GM23338 (cell line): ENCODE data around the gene TESK2. TPM values are rescaled to one million over a fixed set of nuclear protein-coding genes. Genes with fewer than 3 reads are reported as not detected.

Experiments
- ATAC-seq: fragments of 200-7000 bp; cut with Tn5 transposase; 3 replicates; pipeline ENCODE4 v1.9.1; 2020
- DNase-seq: peaks from one replicate; pipeline ENCODE4 v3.0.0-alpha.2; 2015; ENCODE audit warnings: low spot score
- H2AFZ ChIP-seq: fragments of 200-600 bp; sonication (generic); 2 replicates; pipeline ENCODE4 v1.8.0; 2016; ENCODE audit warnings: antibody characterized with exemption, mild to moderate bottlenecking, moderate library complexity
- H3F3A ChIP-seq: fragments of 200-600 bp; sonication (generic); replicated peaks from 2 replicates; pipeline ENCODE4 v1.8.0; 2017; ENCODE audit warnings: antibody characterized with exemption, mixed run types, low read depth
- H3K27ac ChIP-seq: fragments of 200-600 bp; sonication (generic); 2 replicates; pipeline ENCODE4 v1.6.1; 2016; ENCODE audit warnings: low read depth
- H3K27me3 ChIP-seq: fragments of 200-600 bp; sonication (generic); 2 replicates; pipeline ENCODE4 v1.8.0; 2016; ENCODE audit warnings: mild to moderate bottlenecking, mixed run types, moderate library complexity; ENCODE audit not compliant: insufficient read depth
- H3K36me3 ChIP-seq: fragments of 200-600 bp; sonication (generic); 2 replicates; pipeline ENCODE4 v1.8.0; 2016; ENCODE audit warnings: mild to moderate bottlenecking; ENCODE audit not compliant: insufficient read depth
- H3K4me1 ChIP-seq: fragments of 200-600 bp; sonication (generic); 2 replicates; pipeline ENCODE4 v1.8.0; 2016; ENCODE audit warnings: mild to moderate bottlenecking, moderate library complexity; ENCODE audit not compliant: insufficient read depth
- H3K4me2 ChIP-seq: fragments of 200-600 bp; sonication (generic); 2 replicates; pipeline ENCODE4 v1.7.1; 2017; ENCODE audit warnings: mixed run types
- H3K4me3 ChIP-seq: fragments of 200-600 bp; sonication (generic); 2 replicates; pipeline ENCODE4 v1.6.1; 2016; ENCODE audit warnings: mixed run types
- H3K79me2 ChIP-seq: fragments of 200-600 bp; sonication (generic); replicated peaks from 2 replicates; pipeline ENCODE4 v1.8.0; 2017; ENCODE audit warnings: mild to moderate bottlenecking; ENCODE audit not compliant: insufficient read depth
- H3K9me2 ChIP-seq: fragments of 200-600 bp; sonication (generic); 2 replicates; pipeline ENCODE4 v1.8.0; 2017; ENCODE audit not compliant: insufficient read depth
- H4K20me1 ChIP-seq: fragments of 200-600 bp; sonication (generic); replicated peaks from 2 replicates; pipeline ENCODE4 v1.8.0; 2017; ENCODE audit warnings: mild to moderate bottlenecking; ENCODE audit not compliant: insufficient read depth
- H3K27ac Mint-ChIP-seq: 2 replicates; pipeline ENCODE4 v1.8.0; 2020; ENCODE audit warnings: inconsistent platforms, mild to moderate bottlenecking, moderate library complexity, mixed read lengths
- H3K27me3 Mint-ChIP-seq: 3 replicates; pipeline ENCODE4 v1.8.0; 2022; ENCODE audit warnings: low read depth, mild to moderate bottlenecking, moderate library complexity, mixed read lengths, inconsistent platforms; ENCODE audit not compliant: insufficient read depth, poor library complexity
- H3K36me3 Mint-ChIP-seq: 3 replicates; pipeline ENCODE4 v1.8.0; 2021; ENCODE audit warnings: low read depth, mild to moderate bottlenecking, inconsistent platforms, moderate library complexity, mixed read lengths
- H3K4me1 Mint-ChIP-seq: 3 replicates; pipeline ENCODE4 v1.8.0; 2020; ENCODE audit warnings: mild to moderate bottlenecking, inconsistent platforms, mixed read lengths
- H3K4me3 Mint-ChIP-seq: 3 replicates; pipeline ENCODE4 v1.8.0; 2021; ENCODE audit warnings: moderate library complexity, mild to moderate bottlenecking, inconsistent platforms, mixed read lengths
- H3K9me3 Mint-ChIP-seq: 3 replicates; pipeline ENCODE4 v1.8.0; 2020; ENCODE audit warnings: moderate library complexity, mild to moderate bottlenecking, inconsistent platforms, mixed read lengths
- CREB1 ChIP-seq: fragments of 250-450 bp; sonication (Bioruptor Pico); IDR thresholded peaks from 2 replicates; pipeline ENCODE4 v1.5.0; 2020; ENCODE audit warnings: low read depth, mild to moderate bottlenecking, moderate library complexity
- EZH2 ChIP-seq: fragments of 200-600 bp; sonication (generic); IDR thresholded peaks from one replicate; pipeline ENCODE4 v1.8.0; 2017; ENCODE audit warnings: antibody characterized with exemption, mild to moderate bottlenecking, low read depth; ENCODE audit not compliant: unreplicated experiment
- EZH2phosphoT487 ChIP-seq: fragments of 200-600 bp; sonication (generic); IDR thresholded peaks from one replicate; pipeline ENCODE4 v1.8.1; 2018; ENCODE audit warnings: antibody characterized with exemption; ENCODE audit not compliant: unreplicated experiment
- JUNB ChIP-seq: IDR thresholded peaks from one replicate; pipeline ENCODE4 v1.6.1; 2016; ENCODE audit warnings: antibody characterized with exemption; ENCODE audit not compliant: unreplicated experiment
- NANOG ChIP-seq: IDR thresholded peaks from 2 replicates; pipeline ENCODE4 v1.6.1; 2016; ENCODE audit warnings: antibody characterized with exemption, borderline replicate concordance
- POLR2AphosphoS5 ChIP-seq: IDR thresholded peaks from 2 replicates; pipeline ENCODE4 v1.6.1; 2016; ENCODE audit warnings: antibody characterized with exemption, low read depth
- ZNF331 ChIP-seq: fragments of 250-450 bp; sonication (Bioruptor Pico); IDR thresholded peaks from 2 replicates; pipeline ENCODE4 v1.5.0; 2020; ENCODE audit warnings: low read depth, mild to moderate bottlenecking, moderate library complexity
- polyA plus RNA-seq: library from polyadenylated mRNA; unstranded; fragments of >200 nt; fragmentation: Nextera tagmentation; extraction: Ambion mirVana; gene quantifications from 2 replicates; pipeline ENCODE4 v1.2.1, GENCODE V29; 2016
- total RNA-seq: library from RNA; depleted of rRNA; stranded (reverse); fragments of >200 nt; shearing (Covaris generic); gene quantifications from 2 replicates; pipeline ENCODE4 v1.2.3, GENCODE V29; 2014
- TF ChIP-seq, protein P1 (sequence below): IDR thresholded peaks from 2 replicates; pipeline ENCODE4 v1.6.1; 2016; ENCODE audit warnings: antibody characterized with exemption
- TF ChIP-seq, protein P2 (sequence below), 2 experiments: fragments of 200-600 bp in 1 of 2; sonication (generic) in 1 of 2; conservative IDR thresholded peaks; 2 replicates each; pipeline versions ENCODE4 v1.5.1 to v1.6.1; 2016 to 2017; ENCODE audit warnings: antibody characterized with exemption in 2 of 2, low read depth in 2 of 2, mild to moderate bottlenecking in 2 of 2, moderate library complexity in 1 of 2

The TESK2 gene
- total and polyA plus RNA-seq, 2 experiments from 2014 or later = 5.2 to 14.0 TPM

DNA sequence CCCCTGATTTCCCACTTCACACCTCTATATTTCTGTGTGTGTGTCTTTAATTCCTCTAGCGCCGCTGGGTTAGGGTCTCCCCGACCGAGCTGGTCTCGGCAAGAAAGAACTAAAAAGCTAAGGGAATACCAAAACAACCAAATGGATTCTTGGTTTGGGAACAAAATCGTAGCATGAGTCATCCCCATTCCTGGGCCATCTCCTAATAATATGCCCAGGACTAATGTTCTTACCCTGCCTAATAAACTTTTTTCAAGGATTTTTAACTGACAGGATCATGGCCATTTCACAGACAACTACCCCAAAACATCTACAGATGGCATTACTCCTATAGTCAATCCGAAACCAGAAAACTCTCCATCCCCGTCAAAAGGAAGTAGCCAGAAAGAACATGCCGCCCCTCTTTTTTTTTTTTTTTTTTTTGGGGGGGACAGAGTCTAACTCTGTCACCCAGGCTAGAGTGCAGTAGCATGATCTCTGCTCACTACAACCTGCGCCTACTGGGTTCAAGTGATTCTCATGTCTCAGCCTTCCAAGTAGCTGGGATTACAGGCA, 168.4 kb downstream of the TESK2 start:
- peak overlapping the region; percentile 67 for H3K4me2 ChIP-seq
- no peak for ATAC-seq
- H3K27ac Mint-ChIP-seq = peak overlapping the region; percentile 85

DNA sequence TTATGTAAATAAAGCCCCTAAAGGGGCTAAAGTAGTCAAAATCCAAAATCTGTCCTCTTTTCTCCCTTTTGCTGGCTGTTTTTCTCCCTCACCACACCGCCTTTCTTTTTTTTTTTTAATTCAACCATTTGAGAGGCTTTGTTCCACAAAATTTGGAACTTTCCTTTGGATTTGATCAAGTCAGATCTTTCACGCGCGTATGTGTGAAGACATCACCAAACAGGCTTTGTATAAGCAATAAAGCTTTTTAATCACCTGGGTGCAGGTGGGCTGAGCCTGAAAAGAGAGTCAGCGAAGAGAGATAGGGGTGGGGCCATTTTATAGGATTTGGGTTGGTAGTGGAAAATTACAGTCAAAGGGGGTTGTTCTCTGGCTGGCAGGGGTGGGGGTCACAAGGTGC, 169.5 kb downstream of the TESK2 start:
- H3K27me3 ChIP-seq = no peaks in the 10 kb centered on the region
- H3K79me2 ChIP-seq = no peaks in the 10 kb centered on the region
- Mint-ChIP-seq H3K4me1 (peaks cover 29% of the 10 kb centered on the region), H3K27me3 (peaks cover 15% of the 10 kb centered on the region), H3K4me3 (peak overlapping the region; percentile 49), H3K36me3 (peaks cover 6% of the 10 kb centered on the region; the same call in 1 of the 3 replicates), H3K27ac (peak overlapping the region; percentile 98), H3K9me3 (peaks cover 5% of the 10 kb centered on the region; the same call in 2 of the 3 replicates)
- no peaks in the 10 kb centered on the region for H4K20me1 ChIP-seq
- H3K36me3 ChIP-seq = no peaks in the 10 kb centered on the region
- H3F3A ChIP-seq = peaks cover 4% of the 10 kb centered on the region
- no peaks in the 10 kb centered on the region for H3K9me2 ChIP-seq
- H2AFZ ChIP-seq = no peak overlapping the region
- H3K4me1 ChIP-seq = peaks cover 39% of the 10 kb centered on the region
- H3K27ac ChIP-seq = peak overlapping the region; percentile 95
- TF ChIP-seq ZNF331 (CRISPR knock-in tag) = no peak
- TF ChIP-seq NANOG = no peak
- peak overlapping the region; percentile 44 for H3K4me2 ChIP-seq
- DNase-seq (peak; percentile 57), ATAC-seq (peak; percentile 10; the same call in 2 of the 3 replicates)
- peak overlapping the region; percentile 9; the same call in 1 of the 2 replicates for H3K4me3 ChIP-seq

More for the DNA sequence above, 168.4 kb downstream of the TESK2 start:
- Histone ChIP-seq H2AFZ (no peak overlapping the region), H3K9me2 (no peaks in the 10 kb centered on the region), H3K4me1 (peaks cover 34% of the 10 kb centered on the region), H3K36me3 (no peaks in the 10 kb centered on the region), H3K27me3 (no peaks in the 10 kb centered on the region), H3K27ac (peak overlapping the region; percentile 93), H3F3A (peaks cover 4% of the 10 kb centered on the region), H3K79me2 (peaks cover 4% of the 10 kb centered on the region), H3K4me3 (no peak overlapping the region), H4K20me1 (no peaks in the 10 kb centered on the region)
- peaks cover 6% of the 10 kb centered on the region; the same call in 2 of the 3 replicates for H3K36me3 Mint-ChIP-seq
- no peak for DNase-seq
- no peak for TF ChIP-seq CREB1 (CRISPR knock-in tag)
- no peak for TF ChIP-seq POLR2AphosphoS5
- TF ChIP-seq, protein P1, sequence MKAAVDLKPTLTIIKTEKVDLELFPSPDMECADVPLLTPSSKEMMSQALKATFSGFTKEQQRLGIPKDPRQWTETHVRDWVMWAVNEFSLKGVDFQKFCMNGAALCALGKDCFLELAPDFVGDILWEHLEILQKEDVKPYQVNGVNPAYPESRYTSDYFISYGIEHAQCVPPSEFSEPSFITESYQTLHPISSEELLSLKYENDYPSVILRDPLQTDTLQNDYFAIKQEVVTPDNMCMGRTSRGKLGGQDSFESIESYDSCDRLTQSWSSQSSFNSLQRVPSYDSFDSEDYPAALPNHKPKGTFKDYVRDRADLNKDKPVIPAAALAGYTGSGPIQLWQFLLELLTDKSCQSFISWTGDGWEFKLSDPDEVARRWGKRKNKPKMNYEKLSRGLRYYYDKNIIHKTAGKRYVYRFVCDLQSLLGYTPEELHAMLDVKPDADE = no peak
- TF ChIP-seq, protein P2, sequence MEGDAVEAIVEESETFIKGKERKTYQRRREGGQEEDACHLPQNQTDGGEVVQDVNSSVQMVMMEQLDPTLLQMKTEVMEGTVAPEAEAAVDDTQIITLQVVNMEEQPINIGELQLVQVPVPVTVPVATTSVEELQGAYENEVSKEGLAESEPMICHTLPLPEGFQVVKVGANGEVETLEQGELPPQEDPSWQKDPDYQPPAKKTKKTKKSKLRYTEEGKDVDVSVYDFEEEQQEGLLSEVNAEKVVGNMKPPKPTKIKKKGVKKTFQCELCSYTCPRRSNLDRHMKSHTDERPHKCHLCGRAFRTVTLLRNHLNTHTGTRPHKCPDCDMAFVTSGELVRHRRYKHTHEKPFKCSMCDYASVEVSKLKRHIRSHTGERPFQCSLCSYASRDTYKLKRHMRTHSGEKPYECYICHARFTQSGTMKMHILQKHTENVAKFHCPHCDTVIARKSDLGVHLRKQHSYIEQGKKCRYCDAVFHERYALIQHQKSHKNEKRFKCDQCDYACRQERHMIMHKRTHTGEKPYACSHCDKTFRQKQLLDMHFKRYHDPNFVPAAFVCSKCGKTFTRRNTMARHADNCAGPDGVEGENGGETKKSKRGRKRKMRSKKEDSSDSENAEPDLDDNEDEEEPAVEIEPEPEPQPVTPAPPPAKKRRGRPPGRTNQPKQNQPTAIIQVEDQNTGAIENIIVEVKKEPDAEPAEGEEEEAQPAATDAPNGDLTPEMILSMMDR (conservative IDR thresholded peaks at IDR 0.05; ENCODE audit: low read depth in 2 of 2) = peak; percentile 13 to 29; a peak in 2 of 4 replicates
- TF ChIP-seq EZH2phosphoT487 = no peak
- TF ChIP-seq JUNB = no peak
- no peak for TF ChIP-seq EZH2
- peaks cover 20% of the 10 kb centered on the region for H3K27me3 Mint-ChIP-seq
- H3K9me3 Mint-ChIP-seq = peaks cover 5% of the 10 kb centered on the region; the same call in 2 of the 3 replicates
- peak overlapping the region; percentile 22; the same call in 2 of the 3 replicates for H3K4me3 Mint-ChIP-seq
- peaks cover 31% of the 10 kb centered on the region for H3K4me1 Mint-ChIP-seq
